Esophagus muscularis mucosa (tissue), 4 donors: ENCODE measurements around the gene STRADB. TPM values are rescaled to one million over a fixed set of nuclear protein-coding genes. Genes with fewer than 3 reads are reported as not detected.

ENCODE experiments used
- DNase-seq: peaks from one replicate; pipeline ENCODE4 v3.0.0-alpha.2; 2017; ENCODE audit errors: extremely low spot score
- H3K27ac ChIP-seq, 4 donors: fragments of 200-600 bp; sonication (generic); replicated peaks in 1 of 4; 1 replicate in 3 of 4; 2 replicates in 1 of 4; pipeline ENCODE4 v1.5.1; 2016 to 2019; ENCODE audit warnings: mild to moderate bottlenecking in 1 of 4
- H3K27me3 ChIP-seq, 4 donors: fragments of 200-600 bp; sonication (generic); one replicate each; pipeline versions ENCODE4 v1.5.1 to v1.6.0; 2016 to 2019
- H3K36me3 ChIP-seq, 4 donors: fragments of 200-600 bp; sonication (generic); one replicate each; pipeline ENCODE4 v1.5.1; 2016 to 2019
- H3K4me1 ChIP-seq, 4 donors: fragments of 200-600 bp; sonication (generic); one replicate each; pipeline ENCODE4 v1.5.1; 2016 to 2019
- H3K4me3 ChIP-seq, 4 donors: fragments of 200-600 bp; sonication (generic); 1 replicate in 2 of 4; 2 replicates in 2 of 4; pipeline ENCODE4 v1.5.1; 2016 to 2019; ENCODE audit warnings: mild to moderate bottlenecking in 4 of 4, moderate library complexity in 1 of 4
- H3K9me3 ChIP-seq, 4 donors: fragments of 200-600 bp; sonication (generic); 1 replicate in 3 of 4; 2 replicates in 1 of 4; pipeline ENCODE4 v1.5.1; 2016 to 2019
- CTCF ChIP-seq, 3 experiments: fragments of 200-600 bp in 2 of 3; fragments of 450-650 bp in 1 of 3; sonication (generic) in 2 of 3; IDR thresholded peaks; one replicate each; pipeline ENCODE4 v1.5.1; 2017 to 2019; ENCODE audit warnings: antibody characterized with exemption in 3 of 3, mild to moderate bottlenecking in 2 of 3, moderate library complexity in 1 of 3
- EP300 ChIP-seq: sonication (generic); formaldehyde crosslinking; IDR thresholded peaks from one replicate; pipeline ENCODE4 v1.6.1; 2017; ENCODE audit warnings: antibody characterized with exemption
- POLR2A ChIP-seq: fragments of 450-650 bp; IDR thresholded peaks from one replicate; pipeline ENCODE4 v1.6.1; 2017; ENCODE audit warnings: antibody characterized with exemption, moderate library complexity, mild to moderate bottlenecking, low read depth
- POLR2AphosphoS5 ChIP-seq, 2 donors: sonication (generic); formaldehyde crosslinking; IDR thresholded peaks; one replicate each; pipeline ENCODE4 v1.6.1; 2017; ENCODE audit warnings: antibody characterized with exemption in 2 of 2
- WGBS: methylation state at CpG from one replicate; pipeline ENCODE4 v1.1.5; 2018; 5-methylcytosine and 5-hydroxymethylcytosine counted together
- intact Hi-C: fragments of 100-400 bp; cut with DNase I; formaldehyde crosslinking; loops from one replicate; pipeline ENCODE4 v1.15.1; 2023
- total RNA-seq, 4 donors: library from RNA; depleted of rRNA; stranded (reverse); fragments of >200 nt; gene quantifications; one replicate each; pipeline versions ENCODE4 v1.1.0 to v1.2.1, GENCODE V29; 2016

STRADB gene
- total RNA-seq, 4 donors from 2014 or later: 13.6 to 15.6 (median 14.1) TPM

DNA sequence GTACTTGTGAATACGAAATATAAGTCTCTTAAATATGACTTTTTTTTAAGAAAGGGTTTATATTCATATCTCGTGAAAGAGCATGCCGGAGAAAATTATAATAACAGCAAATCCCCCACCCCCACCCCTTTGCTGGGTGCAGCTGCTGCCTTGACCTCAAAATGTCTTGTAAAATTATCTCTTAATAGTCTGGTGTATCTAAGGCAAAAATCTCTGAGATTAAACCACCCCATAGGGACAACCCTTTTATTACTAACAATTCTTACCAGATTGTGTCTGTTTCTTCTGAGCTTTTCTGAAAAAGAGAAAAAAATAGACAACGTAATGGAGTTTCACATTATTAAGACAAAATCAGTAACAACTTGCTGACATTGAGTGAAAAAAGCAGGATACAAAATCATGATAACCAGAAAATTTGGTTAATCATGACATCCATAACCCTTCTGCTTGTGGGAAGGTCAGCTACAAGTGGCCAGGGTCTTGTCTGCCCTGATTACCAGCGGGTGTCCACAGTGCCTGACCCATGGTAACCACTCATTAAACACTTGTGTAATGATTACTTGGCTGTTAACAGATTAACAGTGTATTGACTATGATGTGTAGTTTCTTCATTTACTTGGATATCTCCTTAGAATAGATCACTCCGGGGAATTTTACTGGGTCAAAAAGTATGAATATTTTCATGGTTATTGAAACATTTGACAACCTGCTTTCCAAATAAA lies 1.5 kb downstream of the STRADB start:
- H3K4me1 ChIP-seq: peaks cover 28 to 47% (median 40%) of the 10 kb centered on the region in 4 donors
- H3K4me3 ChIP-seq: peak overlapping the region; percentile 64 to 93 (median 85)
- TF ChIP-seq EP300 (no peak), CTCF (IDR thresholded peaks at IDR 0.05) (no peak), POLR2AphosphoS5 (IDR thresholded peaks at IDR 0.05) (no peak), POLR2A (no peak)
- H3K27me3 ChIP-seq: no peaks in the 10 kb centered on the region
- 89% methylated on average over 6 of the region's 6 CpGs for WGBS
- intact Hi-C loops: loop anchor here (5.0 to 10.0 kb wide), 2 partner anchors 36 to 198 kb away; no protein-coding TSS in a partner anchor
- H3K36me3 ChIP-seq: peaks cover 0 to 22% (median 0%) of the 10 kb centered on the region in 4 donors
- H3K9me3 ChIP-seq: no peaks in the 10 kb centered on the region
- no peak for DNase-seq
- no peak overlapping the region for H3K27ac ChIP-seq

- DNase-seq: no peak
- H3K9me3 ChIP-seq: no peaks in the 10 kb centered on the region
- no peak overlapping the region for H3K4me3 ChIP-seq
- intact Hi-C loops: loop anchor here (10.0 kb wide), 1 partner anchor 204 kb away; no protein-coding TSS in a partner anchor
- peaks cover 0 to 6% (median 0%) of the 10 kb centered on the region in 4 donors for H3K4me1 ChIP-seq
- no peak overlapping the region for H3K27ac ChIP-seq
- no peaks in the 10 kb centered on the region for H3K27me3 ChIP-seq
- TF ChIP-seq EP300 (no peak), POLR2A (no peak), CTCF (IDR thresholded peaks at IDR 0.05) (no peak), POLR2AphosphoS5 (IDR thresholded peaks at IDR 0.05) (no peak)
- H3K36me3 ChIP-seq: peaks cover 7 to 74% (median 37%) of the 10 kb centered on the region in 4 donors
Measured at GRCh38 chr2:201458381-201458780, 6.8 kb downstream of the STRADB start.

- peaks cover 15 to 89% (median 55%) of the 10 kb centered on the region in 4 donors for H3K36me3 ChIP-seq
- TF ChIP-seq EP300 (no peak), POLR2A (no peak), CTCF (IDR thresholded peaks at IDR 0.05) (no peak), POLR2AphosphoS5 (IDR thresholded peaks at IDR 0.05) (no peak)
- intact Hi-C loops: no loop called here
- no peak for DNase-seq
- peaks cover 0 to 13% (median 9%) of the 10 kb centered on the region in 4 donors for H3K4me1 ChIP-seq
- H3K27ac ChIP-seq: no peak overlapping the region
- H3K9me3 ChIP-seq: no peaks in the 10 kb centered on the region
- 100% methylated on average over 1 of the region's 1 CpG for WGBS
- no peak overlapping the region for H3K4me3 ChIP-seq
- no peaks in the 10 kb centered on the region for H3K27me3 ChIP-seq
Measured at GRCh38 chr2:201460532-201460931, 9.0 kb downstream of the STRADB start.

GRCh38 chr2:201464547-201464946 lies 13.0 kb downstream of the STRADB start:
- TF ChIP-seq CTCF (IDR thresholded peaks at IDR 0.05): no peak
- 100% methylated on average over 1 of the region's 1 CpG for WGBS
- intact Hi-C loops: no loop called here
- H3K4me3 ChIP-seq: no peak overlapping the region
- H3K27ac ChIP-seq: peak overlapping the region in 2 of 4 donors; percentile 21 to 37
- H3K36me3 ChIP-seq: peaks cover 15 to 81% (median 55%) of the 10 kb centered on the region in 4 donors
- no peak for DNase-seq
- peaks cover 0 to 27% (median 23%) of the 10 kb centered on the region in 4 donors for H3K4me1 ChIP-seq
- H3K9me3 ChIP-seq: no peaks in the 10 kb centered on the region
- H3K27me3 ChIP-seq: no peaks in the 10 kb centered on the region
